OCI-LY1 (cell line): ENCODE measurements around the gene EN1.

Experiments
- CTCF ChIP-seq: fragments of 200-600 bp; sonication (generic), shearing (Covaris generic); IDR thresholded peaks from 2 replicates; pipeline ENCODE4 v1.5.1; 2017; ENCODE audit warnings: mild to moderate bottlenecking, antibody characterized with exemption, low read length, moderate library complexity, mixed read lengths
- EZH2 ChIP-seq: fragments of 200-600 bp; sonication (generic), shearing (Covaris generic); IDR thresholded peaks from 2 replicates; pipeline ENCODE4 v1.8.0; 2017; ENCODE audit warnings: borderline replicate concordance, mixed run types, mild to moderate bottlenecking, antibody characterized with exemption, low read length, moderate library complexity, mixed read lengths

GRCh38 chr2:118847762-118848172, 319 bp upstream of the EN1 start:
- no peak for TF ChIP-seq CTCF
- no peak for TF ChIP-seq EZH2
